Aorta (tissue), 5 donors: ENCODE measurements around the gene OR1M1. TPM values are rescaled to one million over a fixed set of nuclear protein-coding genes. Genes with fewer than 3 reads are reported as not detected.
"Not testable (repeated sequence)": the region's sequence is repeated elsewhere in the genome, so short reads cannot be mapped to it uniquely, and the experiment has no call there.

Experiments used
- ATAC-seq: fragments of 200-7000 bp; cut with Tn5 transposase; one replicate; pipeline ENCODE4 v1.9.1; 2022; ENCODE audit warnings: moderate library complexity; ENCODE audit not compliant: low FRiP score
- DNase-seq, 2 donors: peaks; one replicate each; pipeline ENCODE4 v3.0.0-alpha.2; 2020
- H3K27ac ChIP-seq, 2 donors: one replicate each; pipeline ENCODE4 v1.5.1; 2013; ENCODE audit warnings: low read length in 2 of 2, mild to moderate bottlenecking in 2 of 2, moderate library complexity in 2 of 2, control low read depth in 1 of 2, inconsistent platforms in 1 of 2, low read depth in 1 of 2
- H3K27me3 ChIP-seq, 2 donors: one replicate each; pipeline ENCODE4 v1.6.1; 2013; ENCODE audit warnings: control low read depth in 1 of 2, low read length in 1 of 2, mild to moderate bottlenecking in 1 of 2, moderate library complexity in 1 of 2; ENCODE audit not compliant: insufficient read depth in 2 of 2, control insufficient read depth in 1 of 2
- H3K36me3 ChIP-seq, 2 donors: one replicate each; pipeline ENCODE4 v1.6.1; 2013; ENCODE audit warnings: control low read depth in 1 of 2, low read length in 1 of 2, mild to moderate bottlenecking in 1 of 2; ENCODE audit not compliant: insufficient read depth in 2 of 2, control insufficient read depth in 1 of 2
- H3K4me1 ChIP-seq, 2 donors: one replicate each; pipeline ENCODE4 v1.6.1; 2013; ENCODE audit warnings: low read length in 2 of 2, control low read depth in 1 of 2, mild to moderate bottlenecking in 1 of 2, moderate library complexity in 1 of 2; ENCODE audit not compliant: insufficient read depth in 2 of 2, control insufficient read depth in 1 of 2
- H3K4me3 ChIP-seq, 2 donors: one replicate each; pipeline ENCODE4 v1.5.1; 2013; ENCODE audit warnings: low read length in 2 of 2, control low read depth in 1 of 2, mild to moderate bottlenecking in 1 of 2
- H3K9me3 ChIP-seq: one replicate; pipeline ENCODE4 v1.6.1; 2013; ENCODE audit warnings: mild to moderate bottlenecking, low read length; ENCODE audit not compliant: control insufficient read depth
- WGBS, 2 donors: extraction: QIAGEN DNeasy Blood & Tissue Kit; methylation state at CpG; one replicate each; pipeline ENCODE4 v1.1.7; 2013; 5-methylcytosine and 5-hydroxymethylcytosine counted together
- intact Hi-C, 2 donors: fragments of 100-400 bp; cut with DNase I; formaldehyde crosslinking; loops; one replicate each; pipeline versions ENCODE4 v1.14.2 to v1.15.0; 2022
- polyA plus RNA-seq, 2 donors: library from polyadenylated mRNA; stranded (reverse); fragments of 200-250 nt; gene quantifications; one replicate each; pipeline ENCODE4 v1.2.3, GENCODE V29; 2013
- total RNA-seq, 2 donors: library from RNA; stranded (reverse); fragmentation: NEBNext Ultra II Directional; extraction: Animal tissue kit (Norgen Biotek cat#: 25700); gene quantifications; one replicate each; pipeline ENCODE4 v1.2.1, GENCODE V29; 2021
- donor health status: healthy with polysubstance abuse.
- donor health status: Bipolar disorder and iron deficiency.
- donor health status: DM: no; HTN: no; CAD: no.
- donor health status: DM: no; HTN: no; CAD: no.
- donor health status: DM: yes; HTN: yes; CAD: no.

OR1M1 gene
- total and polyA plus RNA-seq, 4 donors, result not detected

- H3K27me3 ChIP-seq, H3K4me3 ChIP-seq, intact Hi-C loops, DNase-seq, H3K27ac ChIP-seq, H3K4me1 ChIP-seq, H3K36me3 ChIP-seq, ATAC-seq, H3K9me3 ChIP-seq: not testable (repeated sequence)
- 94 to 95% methylated on average over 6 of the region's 6 CpGs for WGBS, 2 donors
Measured at GRCh38 chr19:9053674-9054073, 33.2 kb upstream of the OR1M1 start.

GRCh38 chr19:9054207-9054606, 32.7 kb upstream of the OR1M1 start:
- Histone ChIP-seq H3K4me1 (no peaks in the 10 kb centered on the region), H3K9me3 (no peaks in the 10 kb centered on the region), H3K27ac (no peak overlapping the region), H3K27me3 (no peaks in the 10 kb centered on the region), H3K36me3 (no peaks in the 10 kb centered on the region), H3K4me3 (no peak overlapping the region)
- 81% methylated on average over 8 of the region's 8 CpGs for WGBS, 2 donors
- DNase-seq, result no peak
- ATAC-seq, result no peak
- intact Hi-C loops, result no loop called here

- no peaks in the 10 kb centered on the region for H3K27me3 ChIP-seq
- no peaks in the 10 kb centered on the region for H3K9me3 ChIP-seq
- H3K4me1 ChIP-seq, result no peaks in the 10 kb centered on the region
- WGBS, 2 donors, result 30% methylated on average over 8 of the region's 8 CpGs
- no peak for DNase-seq
- no peak overlapping the region for H3K27ac ChIP-seq
- H3K4me3 ChIP-seq, result no peak overlapping the region
- no peaks in the 10 kb centered on the region for H3K36me3 ChIP-seq
- no peak for ATAC-seq
- intact Hi-C loops, result no loop called here
Measured at GRCh38 chr19:9054765-9055164, 32.1 kb upstream of the OR1M1 start.

DNA sequence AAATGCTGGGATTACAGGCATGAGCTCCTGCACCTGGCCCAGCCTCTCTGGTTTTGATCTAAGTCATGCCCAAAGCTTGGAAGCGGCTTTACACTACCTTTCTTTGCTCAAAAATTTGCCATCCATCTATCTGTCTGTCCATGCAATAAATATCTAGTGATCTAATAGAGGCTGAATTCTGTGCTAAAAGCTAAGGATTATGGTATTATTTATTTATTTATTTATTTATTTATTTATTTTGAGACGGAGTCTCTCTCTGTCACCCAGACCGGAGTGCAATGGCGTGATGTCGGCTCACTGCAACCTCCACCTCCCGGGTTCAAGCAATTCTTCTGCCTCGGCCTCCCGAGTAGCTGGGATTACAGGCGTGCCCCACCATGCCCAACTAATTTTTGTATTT, 30.7 kb upstream of the OR1M1 start:
- H3K27me3 ChIP-seq, H3K36me3 ChIP-seq, DNase-seq, H3K27ac ChIP-seq, H3K4me3 ChIP-seq, H3K9me3 ChIP-seq, H3K4me1 ChIP-seq, intact Hi-C loops, ATAC-seq: not testable (repeated sequence)
- 91 to 95% methylated on average over 9 of the region's 9 CpGs for WGBS, 2 donors

- no peaks in the 10 kb centered on the region for H3K27me3 ChIP-seq
- no peak for DNase-seq
- H3K36me3 ChIP-seq, result no peaks in the 10 kb centered on the region
- H3K4me3 ChIP-seq, result no peak overlapping the region
- intact Hi-C loops, result no loop called here
- no peaks in the 10 kb centered on the region for H3K9me3 ChIP-seq
- H3K4me1 ChIP-seq, result no peaks in the 10 kb centered on the region
- no peak for ATAC-seq
- 81 to 82% methylated on average over 4 of the region's 4 CpGs for WGBS, 2 donors
- no peak overlapping the region for H3K27ac ChIP-seq
Measured at GRCh38 chr19:9057505-9058258, 29.2 kb upstream of the OR1M1 start.

DNA sequence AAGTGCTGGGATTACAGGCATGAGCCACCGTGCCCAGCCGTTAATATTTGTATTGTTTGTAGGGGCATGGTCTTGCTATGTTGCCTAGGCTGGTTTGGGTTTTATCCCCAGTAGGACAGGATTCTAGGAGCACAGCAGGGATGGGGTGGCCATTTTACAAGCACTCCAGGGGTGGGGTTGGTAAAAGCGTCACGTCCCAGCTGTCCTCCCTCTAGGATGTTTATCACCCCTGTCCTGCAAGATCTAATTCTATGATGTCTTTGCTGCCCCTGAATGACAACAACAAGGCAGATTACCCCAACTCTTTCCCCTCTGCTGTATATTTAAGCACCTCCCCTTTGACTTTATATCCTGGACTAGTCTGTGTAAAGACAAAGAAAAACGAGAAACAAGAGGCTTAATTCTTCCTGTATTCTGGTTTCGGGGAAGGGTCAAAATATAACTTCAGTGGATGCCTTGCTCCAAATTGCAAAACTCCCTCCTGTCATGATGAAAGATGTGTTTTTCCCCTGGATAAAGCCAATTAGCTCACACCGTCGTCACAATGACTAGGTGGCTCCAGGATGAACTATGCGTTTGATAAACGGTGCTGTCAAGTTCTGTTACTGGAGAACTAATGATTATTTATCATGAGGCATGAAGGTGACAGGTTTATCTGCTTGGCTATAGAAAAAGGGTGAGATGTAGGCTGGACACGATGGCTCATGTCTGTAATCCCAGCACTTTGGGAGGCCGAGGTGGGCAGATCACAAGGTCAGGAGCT, 27.8 kb upstream of the OR1M1 start:
- no peaks in the 10 kb centered on the region for H3K36me3 ChIP-seq
- no peaks in the 10 kb centered on the region for H3K9me3 ChIP-seq
- ATAC-seq, result no peak
- no peaks in the 10 kb centered on the region for H3K27me3 ChIP-seq
- no peak overlapping the region for H3K27ac ChIP-seq
- WGBS, 2 donors, result 45 to 47% methylated on average over 12 of the region's 12 CpGs
- DNase-seq, result no peak
- intact Hi-C loops, result no loop called here
- no peaks in the 10 kb centered on the region for H3K4me1 ChIP-seq
- H3K4me3 ChIP-seq, result no peak overlapping the region

GRCh38 chr19:9060564-9061340, 26.1 kb upstream of the OR1M1 start:
- H3K27ac ChIP-seq, result no peak overlapping the region
- no peak for ATAC-seq

GRCh38 chr19:9061879-9062278, 25.0 kb upstream of the OR1M1 start:
- Histone ChIP-seq H3K36me3 (no peaks in the 10 kb centered on the region), H3K4me1 (no peaks in the 10 kb centered on the region), H3K9me3 (no peaks in the 10 kb centered on the region), H3K27ac (no peak overlapping the region), H3K4me3 (no peak overlapping the region), H3K27me3 (no peaks in the 10 kb centered on the region)
- intact Hi-C loops, result no loop called here
- DNase-seq (no peak), ATAC-seq (no peak)
- 83 to 87% methylated on average over 8 of the region's 8 CpGs for WGBS, 2 donors

More at GRCh38 chr19:9060564-9061340, 26.1 kb upstream of the OR1M1 start:
- Histone ChIP-seq H3K36me3 (no peaks in the 10 kb centered on the region), H3K4me1 (no peaks in the 10 kb centered on the region), H3K9me3 (no peaks in the 10 kb centered on the region), H3K27me3 (no peaks in the 10 kb centered on the region), H3K4me3 (no peak overlapping the region)
- intact Hi-C loops, result no loop called here
- WGBS, 2 donors, result 48 to 49% methylated on average over 17 of the region's 17 CpGs
- DNase-seq, result no peak
